GM18909 (cell line): ENCODE data around the gene SOX2.

Source experiments
- ATAC-seq: cut with Tn5 transposase; IDR thresholded peaks from one replicate; pipeline ENCODE4 v1.9.1; 2021; ENCODE audit warnings: mild to moderate bottlenecking; ENCODE audit not compliant: unreplicated experiment, poor library complexity

Gene SOX2

DNA sequence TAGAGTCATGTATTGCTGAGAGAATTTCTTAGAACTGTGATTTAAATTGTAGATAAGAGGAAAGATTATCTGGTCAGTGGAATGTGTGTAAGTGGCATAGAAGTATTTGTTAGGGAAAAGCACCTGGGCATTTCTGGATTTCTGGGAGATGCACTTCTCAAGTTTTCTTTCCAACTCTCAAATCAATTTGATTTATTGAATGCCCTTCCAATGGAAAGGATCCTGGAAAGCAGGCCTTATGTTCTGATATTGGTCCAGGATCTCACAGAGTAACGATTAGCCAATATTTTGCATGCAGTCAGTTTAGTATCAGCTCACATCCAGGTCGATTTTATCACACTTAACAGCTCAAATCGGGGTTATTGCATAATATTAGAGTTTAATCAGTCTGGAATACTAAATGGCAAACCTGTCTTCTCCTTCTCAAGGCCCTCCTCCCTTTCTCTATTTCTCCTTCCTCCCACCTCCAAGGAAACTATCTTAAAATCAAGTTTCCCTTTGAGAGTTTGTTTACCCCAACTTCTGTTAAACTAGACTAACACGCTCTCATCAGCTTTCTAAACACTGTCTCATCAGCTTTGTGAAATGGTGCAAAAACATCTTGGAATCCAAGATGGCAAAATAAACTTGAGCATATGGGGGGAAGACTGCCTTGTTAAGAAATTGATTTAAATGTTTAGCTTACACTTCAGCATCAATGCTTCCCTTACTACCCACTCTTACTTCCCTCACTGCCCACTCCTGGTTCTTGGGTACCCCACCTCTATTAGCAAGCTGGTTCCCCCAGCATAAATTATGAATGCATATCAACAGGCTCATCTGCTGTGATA lies 9.5 kb downstream of the SOX2 start:
- ATAC-seq, result no peak

DNA sequence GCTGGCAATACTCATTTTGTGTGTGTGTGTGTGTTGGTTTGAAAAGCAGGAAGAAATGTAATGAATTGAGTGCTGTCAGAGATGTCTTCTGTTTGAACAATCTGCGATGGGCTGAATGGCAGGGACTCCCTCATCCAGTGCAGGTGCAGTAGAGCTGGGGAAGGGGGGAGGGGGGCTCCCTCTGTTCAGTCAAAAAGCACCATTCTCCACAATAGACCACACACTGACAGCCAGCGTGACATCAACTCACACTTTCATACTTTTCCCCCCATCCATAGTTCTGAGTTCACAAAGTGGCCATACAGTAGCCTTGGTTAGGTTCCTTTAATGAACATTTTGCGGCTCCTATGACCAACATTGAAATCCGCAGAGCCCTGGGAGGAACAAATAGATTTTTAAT lies 10.4 kb downstream of the SOX2 start:
- no peak for ATAC-seq

DNA sequence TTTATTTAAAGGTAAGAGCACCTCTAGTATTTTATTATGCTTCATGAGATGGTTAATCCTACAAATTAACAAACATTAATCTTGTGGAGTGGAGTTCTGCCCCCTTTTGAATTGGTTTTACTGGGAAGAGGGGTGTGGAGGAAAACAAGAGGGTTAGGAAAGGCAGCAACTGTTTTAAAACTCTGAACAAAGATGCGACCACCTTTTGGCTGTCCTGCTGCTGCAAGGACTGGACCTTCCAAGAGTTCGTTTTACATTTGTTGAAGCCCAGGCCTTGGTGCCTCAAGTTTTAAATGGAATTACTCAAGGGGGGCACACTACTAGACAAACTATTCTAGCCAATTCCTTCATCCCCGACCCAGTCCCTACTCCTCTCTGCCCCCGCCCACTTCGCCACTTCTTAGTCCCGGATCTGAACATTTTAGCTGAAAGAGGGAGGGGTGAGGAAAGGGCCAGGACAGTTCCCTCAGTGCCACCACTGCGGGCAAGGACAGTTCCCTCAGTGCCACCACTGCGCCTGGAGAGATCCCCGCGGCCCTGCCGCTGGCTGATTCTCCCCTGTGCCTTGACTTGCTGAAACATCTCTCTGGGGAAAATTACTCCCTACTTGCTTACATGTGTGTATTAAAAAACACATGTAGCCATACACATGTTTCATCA lies 11.2 kb downstream of the SOX2 start:
- ATAC-seq, result no peak

DNA sequence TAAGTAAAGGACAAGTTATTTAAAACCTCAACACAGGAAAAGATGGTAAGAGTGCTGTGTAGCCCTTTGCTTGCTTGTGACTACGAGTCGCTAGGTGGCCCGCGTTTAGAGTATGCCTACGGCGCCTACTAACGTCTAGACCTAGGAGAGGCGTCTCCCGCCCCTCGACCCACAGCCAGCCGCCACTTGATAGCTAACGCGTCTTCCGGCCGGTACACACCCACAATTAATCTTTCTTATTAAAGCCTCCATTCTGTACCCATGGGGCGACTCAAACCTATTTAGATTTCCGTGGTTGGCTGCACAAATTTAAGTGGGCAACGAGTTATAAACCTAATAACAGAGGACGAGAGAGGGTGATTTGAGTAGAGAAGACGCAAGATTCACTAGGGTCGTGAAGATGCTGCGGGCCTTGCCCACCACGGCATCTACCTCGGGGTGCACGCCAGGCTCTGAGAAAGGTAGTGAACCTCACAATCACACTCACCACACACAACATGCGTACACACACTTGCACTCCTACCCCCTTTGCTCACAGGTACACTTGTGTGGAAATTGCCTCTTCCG lies 12.0 kb downstream of the SOX2 start:
- ATAC-seq, result no peak

DNA sequence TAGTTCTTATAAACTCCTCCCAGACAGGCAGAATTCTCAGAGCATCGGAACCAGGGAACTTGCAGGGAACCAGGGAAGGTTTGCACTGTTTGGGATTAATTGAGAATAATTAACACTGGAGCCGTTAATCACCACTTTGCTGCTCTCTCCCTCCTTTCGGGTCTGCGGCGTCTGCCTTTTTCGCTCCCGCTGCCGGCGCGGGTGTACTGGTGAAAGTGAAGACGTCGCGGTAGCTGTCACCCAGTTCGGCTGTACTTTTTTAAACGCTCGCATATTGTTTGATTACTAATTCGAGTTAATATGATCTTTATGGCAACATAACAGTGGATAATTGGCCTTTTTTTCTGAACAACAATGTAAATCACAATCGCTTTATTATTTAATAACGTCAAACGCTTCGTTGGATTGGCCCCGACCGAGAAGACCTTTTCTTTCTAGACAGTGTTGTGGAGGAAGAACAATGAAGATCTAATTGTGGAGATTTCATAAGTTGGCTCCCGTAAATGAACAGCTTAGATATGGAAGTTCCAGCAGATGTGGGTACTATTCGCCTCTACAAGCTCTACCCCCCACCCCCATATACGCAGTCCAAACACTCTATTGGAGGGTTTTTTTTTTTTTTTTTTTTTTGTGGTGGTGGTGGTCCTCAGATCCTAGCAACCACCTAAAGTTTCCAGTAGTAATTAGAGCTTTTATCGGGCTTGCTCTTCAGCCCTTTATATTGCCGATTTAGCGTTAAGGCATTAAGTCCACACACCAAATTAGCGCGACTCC lies 12.7 kb downstream of the SOX2 start:
- no peak for ATAC-seq

DNA sequence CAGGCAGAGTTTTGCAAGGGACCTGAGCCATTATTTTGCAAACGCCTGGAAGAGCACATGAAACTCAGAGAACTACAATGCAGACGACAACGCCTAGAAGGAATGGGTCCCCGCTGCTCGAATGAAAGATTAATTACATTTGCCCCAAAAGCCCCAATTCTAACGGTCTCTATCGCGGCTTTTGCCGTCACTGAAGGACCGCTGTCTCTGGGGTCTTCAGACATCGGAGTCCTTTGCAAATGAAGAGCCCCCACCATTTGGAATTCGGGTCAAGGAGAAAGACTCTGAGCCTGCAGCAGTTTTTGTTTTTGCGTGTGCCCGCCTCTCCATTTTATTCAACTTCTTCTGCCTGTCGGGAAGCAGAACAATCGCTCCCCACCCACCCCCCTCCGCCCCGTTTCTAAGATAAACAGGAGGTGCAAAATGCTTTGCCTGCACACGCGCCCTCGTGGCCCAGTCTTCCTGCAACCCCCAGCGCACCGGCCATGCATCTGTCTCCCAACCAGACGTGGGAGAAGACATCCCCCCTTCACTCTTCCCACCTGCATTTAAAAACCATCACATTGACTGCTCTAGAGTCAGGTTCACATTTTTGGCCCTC lies 13.5 kb downstream of the SOX2 start:
- ATAC-seq, result no peak

DNA sequence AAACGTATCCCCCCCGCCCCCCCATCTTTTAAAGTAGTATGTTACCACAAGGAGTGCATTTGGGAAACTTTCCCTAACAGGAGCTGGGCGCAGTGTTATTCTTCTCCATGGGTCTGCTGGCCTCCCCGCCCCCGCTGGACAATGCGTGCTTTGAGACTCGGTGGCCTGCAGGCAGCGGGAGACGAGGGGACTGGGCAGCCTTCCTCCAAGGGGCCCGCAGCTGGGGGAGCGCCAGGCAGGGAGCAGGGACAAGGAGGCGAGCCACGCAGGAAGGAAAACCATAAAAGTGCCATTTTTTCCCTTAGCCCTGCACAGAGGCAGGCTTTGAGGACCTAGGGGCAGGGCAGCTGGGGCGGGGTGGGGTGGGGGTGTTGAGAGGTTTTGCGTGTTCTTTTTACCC lies 14.1 kb downstream of the SOX2 start:
- no peak for ATAC-seq

DNA sequence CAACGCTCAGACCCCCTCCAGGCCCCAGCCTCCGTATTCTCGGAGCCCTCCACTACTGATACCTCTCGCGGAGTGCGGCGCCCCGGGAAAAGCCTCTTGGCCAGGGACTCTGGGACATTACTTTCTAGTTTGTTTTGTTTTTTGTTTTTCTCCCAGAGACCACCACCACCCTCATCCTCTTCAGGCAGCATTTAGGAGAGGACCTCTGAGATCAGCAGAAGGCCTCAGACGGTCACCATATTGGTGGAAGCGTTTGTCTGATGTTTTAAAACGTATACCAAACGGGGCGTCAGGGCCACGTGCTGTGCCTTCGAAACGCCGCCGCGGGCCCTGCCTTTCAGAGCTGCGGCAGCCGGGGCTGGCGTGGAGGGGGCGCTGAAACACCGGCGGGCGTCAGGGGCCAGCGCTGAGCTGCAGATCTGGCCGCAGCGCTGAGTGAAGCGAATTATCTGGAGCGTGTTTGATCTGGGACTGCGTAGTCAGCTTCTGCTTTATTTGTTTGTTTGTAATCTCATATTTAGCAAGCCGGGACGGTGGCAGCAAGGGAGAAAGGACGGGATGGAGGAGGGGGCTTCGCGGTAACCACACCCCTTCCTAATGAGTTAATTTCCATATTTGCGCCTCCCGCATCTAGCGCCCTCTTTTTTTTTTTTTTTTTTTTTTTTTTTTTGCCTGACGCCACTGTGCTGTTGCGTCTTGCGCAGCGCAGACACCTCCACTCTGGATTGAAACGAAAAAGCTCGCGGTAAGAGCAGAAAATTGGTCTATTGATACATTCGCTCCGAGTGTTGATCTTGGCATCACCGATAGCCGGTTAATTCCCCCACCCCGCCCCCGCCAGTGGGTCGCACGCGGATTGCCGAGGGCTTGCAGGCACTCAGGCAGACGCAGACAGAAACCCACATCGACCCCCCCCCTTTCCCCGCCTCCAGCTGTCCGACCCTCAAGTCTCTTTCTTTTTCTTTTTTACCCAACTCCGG lies 14.9 kb downstream of the SOX2 start:
- no peak for ATAC-seq

DNA sequence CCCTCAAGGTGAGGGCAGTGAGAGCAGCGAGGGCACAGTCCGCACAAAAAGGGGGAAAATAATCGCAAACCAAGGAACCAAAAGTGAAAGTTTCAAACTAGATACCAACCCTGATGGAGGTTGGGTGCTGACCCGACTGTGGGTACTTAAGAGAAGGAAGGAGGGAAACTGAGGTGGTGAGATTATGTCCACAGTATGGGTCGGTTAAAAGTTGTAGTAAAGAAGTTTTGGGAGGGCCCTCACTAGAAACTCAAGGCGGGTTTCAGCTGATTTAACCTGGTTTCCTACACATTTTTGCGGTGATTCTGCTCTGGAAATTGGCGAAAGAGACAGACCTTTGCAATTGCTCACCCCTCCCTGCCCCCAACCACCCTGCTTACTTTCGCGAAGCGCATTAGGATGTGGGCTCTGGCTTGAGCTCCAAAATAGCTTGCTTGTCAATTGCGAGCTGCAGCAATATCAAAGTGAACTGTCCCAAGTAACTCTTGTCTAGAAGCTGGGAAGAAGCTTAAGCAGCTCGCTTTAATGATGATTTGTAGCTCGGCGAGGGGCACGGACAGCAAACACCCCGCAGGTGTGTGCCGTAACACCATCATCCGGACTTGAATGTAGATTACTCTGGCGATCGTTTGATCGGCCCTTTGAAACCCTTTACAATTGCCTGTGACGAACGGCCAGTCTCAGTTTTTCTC lies 15.8 kb downstream of the SOX2 start:
- ATAC-seq, result no peak

DNA sequence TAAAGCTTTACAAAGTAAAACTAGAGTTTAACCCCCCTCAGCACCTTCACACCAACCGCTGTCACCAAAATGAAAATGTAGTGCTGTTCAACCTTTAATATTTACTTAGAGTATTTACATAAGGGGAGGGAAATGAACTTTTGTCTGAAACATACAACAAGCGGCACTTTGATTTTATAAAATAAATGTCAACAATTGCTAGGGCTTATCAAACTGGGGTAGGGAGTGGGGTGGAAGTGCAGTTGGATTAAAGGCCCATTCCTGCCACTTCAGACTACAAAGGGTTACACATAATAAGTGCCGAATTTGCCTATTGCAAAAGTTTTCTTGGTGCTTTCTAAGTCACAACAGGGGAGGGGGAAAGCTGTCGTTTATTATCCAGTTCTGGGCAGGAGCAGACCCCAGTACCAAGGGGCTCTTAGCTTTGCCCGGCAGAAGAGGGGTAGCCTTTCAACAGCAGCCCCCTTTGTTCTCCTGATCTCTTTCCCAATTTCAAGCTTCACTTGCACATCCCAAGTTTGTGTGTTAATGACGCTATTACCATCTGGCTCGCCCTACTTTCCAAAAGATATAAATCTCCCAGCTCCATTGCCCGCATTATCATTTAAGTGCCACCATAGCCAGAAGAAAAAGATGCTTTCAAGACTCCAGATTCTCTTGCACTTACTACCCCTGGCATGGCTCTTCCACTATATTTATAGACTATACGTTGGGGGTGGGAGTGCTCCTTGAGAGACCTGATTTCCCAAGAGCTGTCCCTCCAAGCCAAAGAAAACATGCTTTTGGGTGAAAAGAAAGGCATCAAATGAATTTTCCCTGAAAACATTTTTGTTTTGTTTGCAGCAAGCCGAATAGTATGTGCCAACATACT lies 17.0 kb downstream of the SOX2 start:
- ATAC-seq, result no peak

DNA sequence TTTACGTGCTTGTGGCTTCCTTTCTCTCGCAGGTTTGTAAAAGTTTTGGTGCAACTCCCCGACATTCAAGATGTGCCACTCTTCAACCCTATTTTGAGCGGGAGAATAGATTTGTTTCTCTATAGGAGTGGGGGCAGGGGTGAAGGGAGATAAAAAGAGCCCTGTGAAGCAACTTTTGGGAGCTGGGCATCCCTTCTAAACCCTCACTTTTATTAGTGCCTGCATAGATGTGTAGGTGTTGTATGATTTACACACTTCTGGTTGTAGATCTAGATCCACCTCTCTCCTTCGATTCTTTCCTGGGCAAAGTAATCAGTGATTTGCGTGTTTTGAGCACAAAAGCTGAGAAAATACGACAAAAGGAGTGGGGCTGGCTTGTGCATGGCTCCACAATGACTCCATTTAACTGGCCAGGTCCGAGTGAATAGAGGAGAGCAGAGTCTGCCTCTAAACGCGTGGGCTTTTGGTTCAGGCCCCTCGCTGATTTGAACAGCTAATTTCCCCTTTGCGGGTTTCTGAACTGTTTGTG lies 17.7 kb downstream of the SOX2 start:
- ATAC-seq, result no peak

DNA sequence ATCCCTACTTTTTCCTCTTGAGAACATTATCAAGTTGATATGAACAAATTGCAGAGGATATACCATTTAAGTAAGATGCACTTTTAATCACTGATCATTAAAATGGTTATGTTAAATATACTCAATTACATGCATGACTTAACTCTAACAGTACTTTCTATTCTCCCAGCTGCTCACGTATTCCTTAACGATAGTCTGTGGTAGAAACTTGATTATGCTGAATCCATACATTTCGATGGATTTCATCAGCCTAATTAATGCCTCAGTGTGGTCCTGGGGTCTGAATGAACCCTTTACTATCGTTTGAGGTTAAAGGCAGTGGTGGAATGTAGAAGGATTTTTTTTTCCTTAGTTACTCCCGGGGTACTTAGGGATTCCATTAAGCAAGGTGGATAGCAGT lies 18.6 kb downstream of the SOX2 start:
- no peak for ATAC-seq

DNA sequence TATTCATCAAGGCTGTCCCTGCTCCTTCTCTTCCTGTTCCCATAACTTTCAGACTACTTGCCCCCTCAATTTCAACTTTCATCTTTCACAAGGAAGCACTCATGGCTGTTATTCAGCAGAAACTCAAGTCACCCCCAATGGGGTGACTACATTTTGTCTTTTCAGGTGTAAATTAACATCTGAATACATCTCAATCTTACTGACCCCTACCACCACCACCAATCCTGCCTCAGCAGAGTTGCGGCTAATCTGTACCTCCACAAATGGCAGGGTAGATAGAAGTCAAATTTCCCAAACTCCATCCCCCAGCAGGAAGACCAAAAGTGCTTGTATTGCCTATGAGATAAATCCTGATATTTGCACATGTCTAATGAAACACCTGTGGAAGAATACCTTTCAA lies 19.2 kb downstream of the SOX2 start:
- ATAC-seq, result no peak

DNA sequence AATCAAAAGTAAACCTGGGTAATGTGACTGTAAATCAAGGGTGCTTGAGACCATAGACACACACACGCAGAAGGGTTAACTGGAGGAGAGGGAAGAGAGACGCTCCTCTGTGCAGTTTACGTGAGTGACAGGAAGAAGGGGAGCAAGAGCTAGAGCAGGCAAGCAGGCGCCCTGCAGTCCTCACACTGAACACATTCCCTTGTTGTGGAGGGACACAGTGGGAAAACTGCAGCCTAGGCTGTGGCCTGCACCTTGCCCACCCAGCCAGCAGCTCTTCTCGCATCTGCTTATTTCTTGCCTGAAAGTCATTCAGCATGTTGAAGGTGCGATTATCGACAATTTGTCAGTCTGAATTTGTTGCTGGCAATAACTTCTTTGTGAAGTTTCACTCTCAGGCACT lies 24.2 kb downstream of the SOX2 start:
- no peak for ATAC-seq

DNA sequence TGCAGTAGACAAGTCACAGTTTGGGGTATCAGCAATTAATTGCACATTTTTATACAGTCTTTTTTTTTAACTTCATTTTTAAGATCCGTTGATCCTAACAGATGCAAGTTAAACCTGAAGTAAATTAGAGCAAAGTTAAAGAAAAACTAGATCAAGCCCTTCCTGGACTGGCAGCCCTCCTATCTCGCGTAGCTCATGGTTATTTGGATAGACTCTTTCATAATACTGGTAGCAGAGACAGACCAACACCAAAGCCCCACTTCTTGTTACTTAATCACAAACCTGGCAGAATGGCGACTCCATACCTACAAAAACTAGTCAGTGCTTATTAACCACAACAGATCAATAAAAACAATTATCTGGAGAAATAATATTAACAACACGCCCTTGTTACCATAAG lies 26.8 kb downstream of the SOX2 start:
- ATAC-seq, result no peak

DNA sequence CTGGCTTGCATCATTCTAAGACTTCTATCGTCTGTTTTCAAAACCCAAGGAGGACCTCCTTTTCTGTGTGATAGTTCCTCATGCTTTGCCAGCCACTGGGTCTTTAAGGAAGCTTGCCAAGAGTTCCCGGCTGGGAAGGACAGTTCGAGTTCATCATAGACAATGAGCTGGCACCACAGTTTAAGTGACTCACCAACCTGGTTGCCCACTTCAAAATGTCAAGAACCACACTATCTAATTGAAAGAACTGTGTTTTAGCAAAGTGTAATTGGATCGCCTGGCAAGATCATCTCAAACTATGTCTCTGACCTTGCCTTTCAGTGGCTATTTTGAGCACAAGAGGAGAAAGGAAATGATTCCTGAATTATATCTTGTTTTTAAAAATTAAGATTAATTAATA lies 27.9 kb downstream of the SOX2 start:
- no peak for ATAC-seq

DNA sequence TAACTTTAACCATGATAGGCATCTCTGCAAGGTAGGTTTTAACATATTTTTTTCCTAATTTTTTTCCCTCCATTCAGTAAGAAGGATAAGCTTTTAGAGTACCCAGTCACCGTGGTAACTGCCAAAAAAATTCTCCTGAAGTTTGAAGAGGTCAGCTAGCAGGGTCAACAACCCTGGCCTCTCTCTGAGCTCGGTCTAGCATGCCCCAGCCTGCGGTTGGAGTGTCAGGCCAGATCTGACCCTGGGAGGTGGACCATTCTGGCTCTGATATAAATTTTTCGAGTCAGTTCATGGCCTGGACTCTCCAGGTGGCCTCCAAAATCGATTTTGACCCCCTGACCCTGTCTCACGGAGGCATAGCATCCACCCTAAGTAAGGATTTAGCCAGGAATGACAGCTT lies 29.7 kb downstream of the SOX2 start:
- no peak for ATAC-seq

DNA sequence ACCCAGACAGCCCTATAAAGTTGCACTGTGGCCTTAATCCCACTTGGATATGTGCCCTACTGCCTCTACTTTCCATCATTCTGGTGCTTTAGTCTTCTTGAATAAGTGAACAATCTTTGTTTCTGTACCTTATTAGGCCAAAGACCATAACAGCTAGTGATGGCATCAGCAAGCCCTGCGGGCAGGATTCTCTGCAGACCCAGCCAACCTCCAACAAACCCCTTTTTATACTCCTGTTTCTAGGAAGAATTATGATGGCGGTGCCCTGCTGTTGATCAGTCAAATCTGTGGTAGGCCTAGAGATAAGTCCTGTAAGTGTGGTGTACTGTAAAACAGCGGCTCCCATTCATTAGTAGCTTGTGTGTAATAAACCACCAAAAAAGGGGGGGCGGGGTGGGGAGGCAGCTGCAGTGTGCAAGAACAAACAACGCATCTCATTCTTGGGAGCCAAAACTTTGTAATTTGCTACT lies 40.5 kb downstream of the SOX2 start:
- no peak for ATAC-seq
